ENCODE results near the gene PLEKHM1. TPM values are rescaled to one million over a fixed set of nuclear protein-coding genes. Genes with fewer than 3 reads are reported as not detected.

The PLEKHM1 gene
- total and polyA plus RNA-seq, 2 experiments from 2014 or later, result 18.4 to 23.8 TPM

- no peak for DNase-seq (ENCODE audit: low spot score)
- Histone ChIP-seq H3K36me3 (replicated peaks; ENCODE audit: insufficient read depth, low read depth) (no peaks in the 10 kb centered on the region), H4K20me1 (ENCODE audit: insufficient read depth, poor library complexity, severe bottlenecking) (no peaks in the 10 kb centered on the region), H3K9me2 (replicated peaks; ENCODE audit: insufficient read depth) (no peaks in the 10 kb centered on the region), H3K4me3 (no peak overlapping the region), H3K79me2 (peaks cover 2% of the 10 kb centered on the region), H3K27me3 (no peaks in the 10 kb centered on the region), H3K4me2 (peak overlapping the region; percentile 69), H3K4me1 (ENCODE audit: insufficient read depth) (peaks cover 37% of the 10 kb centered on the region), H3K27ac (peak overlapping the region; percentile 88), H2AFZ (no peak overlapping the region), H3K9me3 (ENCODE audit: low read depth) (no peaks in the 10 kb centered on the region)
- TF ChIP-seq EZH2 (IDR thresholded peaks at IDR 0.05; ENCODE audit: borderline replicate concordance) (no peak), CTCF (IDR thresholded peaks at IDR 0.05; ENCODE audit: poor library complexity) (no peak), EZH2phosphoT487 (IDR thresholded peaks at IDR 0.05; ENCODE audit: low read depth, severe bottlenecking, unreplicated experiment) (no peak)
- 79% methylated on average over 7 of the region's 7 CpGs for WGBS (ENCODE audit: low lambda C conversion rate, missing lambda C conversion rate)
These were observed 84.4 kb downstream of the PLEKHM1 start for GRCh38 chr17:45406107-45406506.

GRCh38 chr17:45405250-45406086, 85.1 kb downstream of the PLEKHM1 start:
- Histone ChIP-seq H3K27me3 (no peaks in the 10 kb centered on the region), H2AFZ (no peak overlapping the region), H3K4me1 (ENCODE audit: insufficient read depth) (peaks cover 37% of the 10 kb centered on the region), H3K9me3 (ENCODE audit: low read depth) (no peaks in the 10 kb centered on the region), H3K4me3 (no peak overlapping the region), H3K4me2 (peak overlapping the region; percentile 69), H3K79me2 (peaks cover 2% of the 10 kb centered on the region), H3K9me2 (replicated peaks; ENCODE audit: insufficient read depth) (no peaks in the 10 kb centered on the region), H3K27ac (peak overlapping the region; percentile 88), H4K20me1 (ENCODE audit: insufficient read depth, poor library complexity, severe bottlenecking) (no peaks in the 10 kb centered on the region), H3K36me3 (replicated peaks; ENCODE audit: insufficient read depth, low read depth) (no peaks in the 10 kb centered on the region)
- 31% methylated on average over 38 of the region's 48 CpGs for WGBS (ENCODE audit: low lambda C conversion rate, missing lambda C conversion rate)
- peak; percentile 77 for DNase-seq (ENCODE audit: low spot score)
- TF ChIP-seq EZH2phosphoT487 (IDR thresholded peaks at IDR 0.05; ENCODE audit: low read depth, severe bottlenecking, unreplicated experiment) (no peak), EZH2 (IDR thresholded peaks at IDR 0.05; ENCODE audit: borderline replicate concordance) (no peak), CTCF (IDR thresholded peaks at IDR 0.05; ENCODE audit: poor library complexity) (no peak)

- H3K36me3 ChIP-seq (replicated peaks; ENCODE audit: insufficient read depth, low read depth), result no peaks in the 10 kb centered on the region
- no peaks in the 10 kb centered on the region for H3K9me2 ChIP-seq (replicated peaks; ENCODE audit: insufficient read depth)
- H3K4me3 ChIP-seq, result no peak overlapping the region
- no peak for DNase-seq (ENCODE audit: low spot score)
- H3K4me1 ChIP-seq (ENCODE audit: insufficient read depth), result peaks cover 37% of the 10 kb centered on the region
- 79% methylated on average over 12 of the region's 14 CpGs for WGBS (ENCODE audit: low lambda C conversion rate, missing lambda C conversion rate)
- no peak overlapping the region for H3K27ac ChIP-seq
- H2AFZ ChIP-seq, result no peak overlapping the region
- peaks cover 2% of the 10 kb centered on the region for H3K79me2 ChIP-seq
- H3K4me2 ChIP-seq, result no peak overlapping the region
- TF ChIP-seq EZH2 (IDR thresholded peaks at IDR 0.05; ENCODE audit: borderline replicate concordance), result no peak
- no peak for TF ChIP-seq CTCF (IDR thresholded peaks at IDR 0.05; ENCODE audit: poor library complexity)
- no peak for TF ChIP-seq EZH2phosphoT487 (IDR thresholded peaks at IDR 0.05; ENCODE audit: low read depth, severe bottlenecking, unreplicated experiment)
- H3K9me3 ChIP-seq (ENCODE audit: low read depth), result no peaks in the 10 kb centered on the region
- H3K27me3 ChIP-seq, result no peaks in the 10 kb centered on the region
- H4K20me1 ChIP-seq (ENCODE audit: insufficient read depth, poor library complexity, severe bottlenecking), result no peaks in the 10 kb centered on the region
These were observed 85.7 kb downstream of the PLEKHM1 start for GRCh38 chr17:45404870-45405249.
